GM19397 (cell line): ENCODE results near the gene ANKRD30B.
"Not testable (repeated sequence)": the region's sequence is repeated elsewhere in the genome, so short reads cannot be mapped to it uniquely, and the experiment has no call there.

Experiments
- ATAC-seq: cut with Tn5 transposase; IDR thresholded peaks from one replicate; pipeline ENCODE4 v1.9.1; 2021; ENCODE audit warnings: mild to moderate bottlenecking, moderate library complexity; ENCODE audit not compliant: unreplicated experiment

ANKRD30B gene

GRCh38 chr18:14747513-14748474 is at the start of gene ANKRD30B:
TSS of gene ANKRD30B (plus strand) at chr18:14748172. CDS start at chr18:14748420, 248 bp downstream.
- ATAC-seq, result no peak

- not testable (repeated sequence) for ATAC-seq
These were observed 46.5 kb upstream of the ANKRD30B start for GRCh38 chr18:14701286-14702040.

- not testable (repeated sequence) for ATAC-seq
These were observed 38.2 kb upstream of the ANKRD30B start for GRCh38 chr18:14709761-14710160.

- ATAC-seq, result not testable (repeated sequence)
These were observed 26.4 kb upstream of the ANKRD30B start for GRCh38 chr18:14721569-14721968.

- not testable (repeated sequence) for ATAC-seq
These were observed 8.9 kb upstream of the ANKRD30B start for GRCh38 chr18:14739056-14739455.

GRCh38 chr18:14746897-14747296 is 1.1 kb upstream of the ANKRD30B start:
- no peak for ATAC-seq

GRCh38 chr18:14748496-14748895 is 524 bp downstream of the ANKRD30B start:
- ATAC-seq, result no peak

- not testable (repeated sequence) for ATAC-seq
These were observed 15.6 kb downstream of the ANKRD30B start for GRCh38 chr18:14763566-14763965.

- no peak for ATAC-seq
These were observed 19.5 kb downstream of the ANKRD30B start for GRCh38 chr18:14767474-14767873.

- ATAC-seq, result no peak
These were observed 20.3 kb downstream of the ANKRD30B start for GRCh38 chr18:14768241-14768640.

- ATAC-seq, result no peak
These were observed 21.4 kb downstream of the ANKRD30B start for GRCh38 chr18:14769381-14769780.

GRCh38 chr18:14776801-14777200 is 28.8 kb downstream of the ANKRD30B start:
- ATAC-seq, result no peak

- no peak for ATAC-seq
These were observed 33.7 kb downstream of the ANKRD30B start for GRCh38 chr18:14781671-14782070.

- no peak for ATAC-seq
These were observed 36.2 kb downstream of the ANKRD30B start for GRCh38 chr18:14784133-14784532.

GRCh38 chr18:14796876-14797275 is 48.9 kb downstream of the ANKRD30B start:
- ATAC-seq, result not testable (repeated sequence)

GRCh38 chr18:14797969-14798764 is 50.2 kb downstream of the ANKRD30B start:
- ATAC-seq, result not testable (repeated sequence)

GRCh38 chr18:14811081-14811480 is 63.1 kb downstream of the ANKRD30B start:
- not testable (repeated sequence) for ATAC-seq

- not testable (repeated sequence) for ATAC-seq
These were observed 79.1 kb downstream of the ANKRD30B start for GRCh38 chr18:14826972-14827632.

- ATAC-seq, result not testable (repeated sequence)
These were observed 93.6 kb downstream of the ANKRD30B start for GRCh38 chr18:14841607-14842006.

GRCh38 chr18:14851533-14851932 is 103.6 kb downstream of the ANKRD30B start:
- not testable (repeated sequence) for ATAC-seq
